SK-N-SH treated with all-trans-retinoic acid at 6 μM for 48 hours (cell line): Measurements from ENCODE around the gene GMPR2.

Experiments
- ARNTL ChIP-seq: fragments of 450-650 bp; formaldehyde crosslinking; IDR thresholded peaks from 2 replicates; pipeline ENCODE4 v1.5.0; 2020; ENCODE audit warnings: low read depth, mild to moderate bottlenecking, moderate library complexity, borderline replicate concordance
- BACH2 ChIP-seq: fragments of 250-450 bp; sonication (Bioruptor Pico); IDR thresholded peaks from 2 replicates; pipeline ENCODE4 v1.9.0; 2021; ENCODE audit warnings: mild to moderate bottlenecking, borderline replicate concordance
- ESRRG ChIP-seq: fragments of 250-450 bp; sonication (Bioruptor Pico); IDR thresholded peaks from 2 replicates; pipeline ENCODE4 v1.6.1; 2021; ENCODE audit warnings: mild to moderate bottlenecking
- ISL1 ChIP-seq: fragments of 250-450 bp; sonication (Bioruptor Pico); IDR thresholded peaks from 2 replicates; pipeline ENCODE4 v2.1.2; 2022; ENCODE audit warnings: mild to moderate bottlenecking, moderate library complexity
- OSR1 ChIP-seq: fragments of 250-450 bp; sonication (Bioruptor Pico); IDR thresholded peaks from 2 replicates; pipeline ENCODE4 v1.8.0; 2022; ENCODE audit warnings: moderate library complexity, mild to moderate bottlenecking, inconsistent platforms
- POU6F1 ChIP-seq: fragments of 250-450 bp; sonication (Bioruptor Pico); IDR thresholded peaks from 2 replicates; pipeline ENCODE4 v1.8.0; 2021; ENCODE audit warnings: low read depth, mild to moderate bottlenecking, moderate library complexity, borderline replicate concordance
- TCF4 ChIP-seq: fragments of 250-450 bp; sonication (Bioruptor Pico); IDR thresholded peaks from 2 replicates; pipeline ENCODE4 v1.8.0; 2021; ENCODE audit warnings: mild to moderate bottlenecking, moderate library complexity, borderline replicate concordance
- ZC3H10 ChIP-seq: fragments of 250-450 bp; sonication (Bioruptor Pico); IDR thresholded peaks from 2 replicates; pipeline ENCODE4 v1.5.1; 2021; ENCODE audit warnings: mild to moderate bottlenecking, moderate library complexity
- ZNF70 ChIP-seq: fragments of 450-650 bp; formaldehyde crosslinking; IDR thresholded peaks from 2 replicates; pipeline ENCODE4 v1.5.0; 2020; ENCODE audit warnings: mild to moderate bottlenecking, moderate library complexity
- TF ChIP-seq, protein P1 (sequence below): fragments of 250-450 bp; sonication (Bioruptor Pico); IDR thresholded peaks from 2 replicates; pipeline ENCODE4 v1.5.1; 2020; ENCODE audit warnings: low read depth, mild to moderate bottlenecking, moderate library complexity

- no peak for TF ChIP-seq ISL1 (CRISPR knock-in tag)
- TF ChIP-seq OSR1, result no peak
- no peak for TF ChIP-seq ZC3H10 (CRISPR knock-in tag)
- TF ChIP-seq ARNTL (CRISPR knock-in tag), result no peak
- no peak for TF ChIP-seq ZNF70
- TF ChIP-seq, protein P1, sequence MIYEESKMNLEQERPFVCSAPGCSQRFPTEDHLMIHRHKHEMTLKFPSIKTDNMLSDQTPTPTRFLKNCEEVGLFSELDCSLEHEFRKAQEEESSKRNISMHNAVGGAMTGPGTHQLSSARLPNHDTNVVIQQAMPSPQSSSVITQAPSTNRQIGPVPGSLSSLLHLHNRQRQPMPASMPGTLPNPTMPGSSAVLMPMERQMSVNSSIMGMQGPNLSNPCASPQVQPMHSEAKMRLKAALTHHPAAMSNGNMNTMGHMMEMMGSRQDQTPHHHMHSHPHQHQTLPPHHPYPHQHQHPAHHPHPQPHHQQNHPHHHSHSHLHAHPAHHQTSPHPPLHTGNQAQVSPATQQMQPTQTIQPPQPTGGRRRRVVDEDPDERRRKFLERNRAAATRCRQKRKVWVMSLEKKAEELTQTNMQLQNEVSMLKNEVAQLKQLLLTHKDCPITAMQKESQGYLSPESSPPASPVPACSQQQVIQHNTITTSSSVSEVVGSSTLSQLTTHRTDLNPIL (CRISPR knock-in tag), result no peak
- no peak for TF ChIP-seq TCF4 (CRISPR knock-in tag)
- TF ChIP-seq BACH2 (CRISPR knock-in tag), result no peak
- no peak for TF ChIP-seq ESRRG (CRISPR knock-in tag)
- TF ChIP-seq POU6F1 (CRISPR knock-in tag), result no peak
Observed at GRCh38 chr14:24262821-24263733, 30.3 kb downstream of the GMPR2 start, which contains the start of gene TGM1.
